Dendritic cell treated with granulocyte-macrophage colony-stimulating factor and Interleukin-4, amounts not matched to agents 40 ng/mL and 50 ng/mL, for 4 days (primary cell): ENCODE results near the gene FGF12.
A peak's percentile ranks its signal among the peaks of the same experiment; 100 is the strongest.
"Not testable (repeated sequence)": the region's sequence is repeated elsewhere in the genome, so short reads cannot be mapped to it uniquely, and the experiment has no call there.

Source experiments
- H3K27ac Mint-ChIP-seq: one replicate; pipeline ENCODE4 v1.8.0; 2022; ENCODE audit warnings: mild to moderate bottlenecking, mixed read lengths
- H3K27me3 Mint-ChIP-seq: one replicate; pipeline ENCODE4 v1.8.0; 2022; ENCODE audit warnings: mild to moderate bottlenecking, mixed read lengths
- H3K36me3 Mint-ChIP-seq: one replicate; pipeline ENCODE4 v1.8.0; 2022; ENCODE audit warnings: low read depth, mixed read lengths
- H3K4me1 Mint-ChIP-seq: one replicate; pipeline ENCODE4 v1.8.0; 2022; ENCODE audit warnings: low read depth, mixed read lengths
- H3K4me3 Mint-ChIP-seq: one replicate; pipeline ENCODE4 v1.8.0; 2022; ENCODE audit warnings: mild to moderate bottlenecking, moderate library complexity, mixed read lengths
- H3K9me3 Mint-ChIP-seq: one replicate; pipeline ENCODE4 v1.8.0; 2022; ENCODE audit warnings: mixed read lengths
- intact Hi-C: fragments of 100-400 bp; cut with micrococcal nuclease; formaldehyde crosslinking; loops from one replicate; pipeline ENCODE4 v1.15.0; 2022

The FGF12 gene

DNA sequence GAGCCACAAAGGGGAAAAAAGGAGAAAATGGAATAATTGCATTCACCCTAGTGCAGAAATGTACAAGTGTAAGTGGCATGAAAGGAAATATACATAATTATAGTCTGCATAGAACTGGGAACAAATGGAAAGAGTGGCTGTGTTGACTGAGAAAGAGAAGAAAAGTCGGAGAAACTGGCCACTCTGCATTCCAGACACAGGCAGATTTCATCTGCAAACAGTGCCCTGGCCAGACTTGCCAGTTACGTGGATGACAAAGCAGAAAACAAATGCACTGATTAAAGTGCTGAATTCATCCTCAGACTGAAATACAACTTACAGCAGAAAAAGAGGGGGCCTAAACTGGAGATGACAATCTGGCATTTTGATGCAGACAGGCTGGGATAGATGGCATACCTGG is 129.8 kb downstream of the FGF12 start:
- Mint-ChIP-seq H3K4me1 (no peaks in the 10 kb centered on the region), H3K27me3 (no peaks in the 10 kb centered on the region), H3K9me3 (no peaks in the 10 kb centered on the region), H3K27ac (no peak overlapping the region), H3K4me3 (no peak overlapping the region), H3K36me3 (no peaks in the 10 kb centered on the region)
- intact Hi-C loops: no loop called here

GRCh38 chr3:192578729-192579128 is 148.6 kb downstream of the FGF12 start:
- no peaks in the 10 kb centered on the region for H3K9me3 Mint-ChIP-seq
- no peaks in the 10 kb centered on the region for H3K27me3 Mint-ChIP-seq
- H3K36me3 Mint-ChIP-seq: no peaks in the 10 kb centered on the region
- no peak overlapping the region for H3K4me3 Mint-ChIP-seq
- intact Hi-C loops: no loop called here
- no peak overlapping the region for H3K27ac Mint-ChIP-seq
- no peaks in the 10 kb centered on the region for H3K4me1 Mint-ChIP-seq

DNA sequence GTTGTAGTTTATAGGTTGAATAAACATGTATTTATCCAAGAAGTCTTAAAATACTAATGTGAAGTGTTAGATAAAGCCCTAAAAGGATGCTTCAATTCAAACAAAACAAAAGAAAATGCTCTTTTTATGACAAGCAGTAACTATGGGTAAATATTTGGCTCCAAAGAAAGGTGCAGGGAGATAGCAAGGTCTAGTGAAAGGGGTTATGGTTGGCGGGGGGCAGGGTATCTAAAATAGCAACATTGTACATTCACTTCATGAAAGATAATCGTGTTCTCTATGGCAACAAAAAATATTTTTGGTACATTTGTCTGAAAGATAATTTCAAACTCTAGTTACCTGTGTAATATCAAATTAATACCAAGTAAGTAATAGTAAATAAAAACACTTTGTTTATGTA is 149.5 kb downstream of the FGF12 start:
- H3K27ac Mint-ChIP-seq: no peak overlapping the region
- intact Hi-C loops: no loop called here
- no peak overlapping the region for H3K4me3 Mint-ChIP-seq
- no peaks in the 10 kb centered on the region for H3K4me1 Mint-ChIP-seq
- no peaks in the 10 kb centered on the region for H3K9me3 Mint-ChIP-seq
- H3K36me3 Mint-ChIP-seq: no peaks in the 10 kb centered on the region
- no peaks in the 10 kb centered on the region for H3K27me3 Mint-ChIP-seq

GRCh38 chr3:192577271-192577670 is 150.1 kb downstream of the FGF12 start:
- Mint-ChIP-seq H3K4me3 (no peak overlapping the region), H3K27ac (no peak overlapping the region), H3K4me1 (no peaks in the 10 kb centered on the region), H3K27me3 (peaks cover under 1% of the 10 kb centered on the region), H3K36me3 (no peaks in the 10 kb centered on the region), H3K9me3 (no peaks in the 10 kb centered on the region)
- intact Hi-C loops: no loop called here

GRCh38 chr3:192576704-192577103 is 150.6 kb downstream of the FGF12 start:
- H3K4me3 Mint-ChIP-seq, H3K27me3 Mint-ChIP-seq, H3K27ac Mint-ChIP-seq, H3K4me1 Mint-ChIP-seq, H3K36me3 Mint-ChIP-seq, H3K9me3 Mint-ChIP-seq, intact Hi-C loops: not testable (repeated sequence)

- Mint-ChIP-seq H3K36me3 (no peaks in the 10 kb centered on the region), H3K4me1 (peaks cover 7% of the 10 kb centered on the region), H3K9me3 (no peaks in the 10 kb centered on the region), H3K4me3 (no peak overlapping the region), H3K27ac (no peak overlapping the region), H3K27me3 (peaks cover 11% of the 10 kb centered on the region)
- intact Hi-C loops: no loop called here
Observed at GRCh38 chr3:192575879-192576506, 151.3 kb downstream of the FGF12 start.

DNA sequence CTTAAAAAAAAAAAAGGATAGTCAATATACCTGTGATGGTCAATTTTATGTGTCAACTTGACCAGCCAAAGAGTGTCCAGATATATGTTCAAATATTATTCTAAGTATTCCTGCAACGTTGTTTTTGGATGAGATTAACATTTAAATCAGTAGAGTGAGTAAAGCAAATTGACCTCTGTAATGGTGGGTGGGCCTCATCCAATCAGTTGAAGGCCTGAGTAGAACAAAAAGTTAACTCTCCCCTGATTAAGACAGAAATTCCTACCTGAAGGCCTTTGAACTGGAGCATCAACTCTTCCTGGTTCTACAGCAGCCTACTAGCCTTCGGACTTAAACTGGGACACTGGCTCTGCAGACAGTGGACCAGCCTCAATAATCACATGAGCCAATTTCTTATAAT is 154.1 kb downstream of the FGF12 start:
- no peak overlapping the region for H3K4me3 Mint-ChIP-seq
- H3K27me3 Mint-ChIP-seq: peaks cover 13% of the 10 kb centered on the region
- H3K36me3 Mint-ChIP-seq: no peaks in the 10 kb centered on the region
- H3K27ac Mint-ChIP-seq: no peak overlapping the region
- no peaks in the 10 kb centered on the region for H3K9me3 Mint-ChIP-seq
- intact Hi-C loops: no loop called here
- peaks cover 10% of the 10 kb centered on the region for H3K4me1 Mint-ChIP-seq

- peaks cover 18% of the 10 kb centered on the region for H3K27me3 Mint-ChIP-seq
- peak overlapping the region; percentile 25 for H3K4me3 Mint-ChIP-seq
- intact Hi-C loops: no loop called here
- H3K36me3 Mint-ChIP-seq: no peaks in the 10 kb centered on the region
- H3K27ac Mint-ChIP-seq: no peak overlapping the region
- H3K4me1 Mint-ChIP-seq: peaks cover 10% of the 10 kb centered on the region
- no peaks in the 10 kb centered on the region for H3K9me3 Mint-ChIP-seq
Observed at GRCh38 chr3:192570821-192571791, 156.2 kb downstream of the FGF12 start.

GRCh38 chr3:192570315-192570714 is 157.0 kb downstream of the FGF12 start:
- Mint-ChIP-seq H3K4me1 (peaks cover 10% of the 10 kb centered on the region), H3K27me3 (peaks cover 18% of the 10 kb centered on the region), H3K36me3 (no peaks in the 10 kb centered on the region), H3K27ac (no peak overlapping the region), H3K4me3 (no peak overlapping the region), H3K9me3 (no peaks in the 10 kb centered on the region)
- intact Hi-C loops: no loop called here

DNA sequence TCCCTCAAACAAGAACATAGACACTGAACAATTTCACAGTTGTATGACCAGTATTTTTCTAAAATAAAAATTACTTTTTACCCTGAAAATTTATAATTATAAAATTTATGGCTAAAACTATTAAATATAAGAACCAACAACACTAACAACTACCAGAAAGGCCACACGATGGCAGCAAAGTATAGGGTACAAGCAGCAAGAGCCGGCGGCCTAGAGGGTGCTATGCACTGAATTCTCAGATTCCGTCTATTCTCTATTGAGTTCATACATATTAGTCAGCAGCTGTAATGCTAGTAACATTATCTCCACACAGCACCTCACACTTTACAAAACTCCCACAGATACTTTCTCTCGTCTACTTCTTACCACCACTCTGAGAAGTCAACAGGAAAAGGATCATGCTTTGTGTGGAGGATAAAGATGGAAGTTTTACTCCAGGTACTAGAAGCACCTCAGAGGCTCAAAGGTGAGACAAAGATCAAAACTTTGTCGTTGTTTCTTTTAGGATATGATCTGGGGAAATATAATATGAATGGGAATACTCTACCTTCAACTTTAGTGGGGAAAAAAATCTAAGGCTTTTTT is 160.5 kb downstream of the FGF12 start:
- intact Hi-C loops: loop anchor here (5.0 kb wide), 2 partner anchors 241 to 1006 kb away; no protein-coding TSS in a partner anchor

DNA sequence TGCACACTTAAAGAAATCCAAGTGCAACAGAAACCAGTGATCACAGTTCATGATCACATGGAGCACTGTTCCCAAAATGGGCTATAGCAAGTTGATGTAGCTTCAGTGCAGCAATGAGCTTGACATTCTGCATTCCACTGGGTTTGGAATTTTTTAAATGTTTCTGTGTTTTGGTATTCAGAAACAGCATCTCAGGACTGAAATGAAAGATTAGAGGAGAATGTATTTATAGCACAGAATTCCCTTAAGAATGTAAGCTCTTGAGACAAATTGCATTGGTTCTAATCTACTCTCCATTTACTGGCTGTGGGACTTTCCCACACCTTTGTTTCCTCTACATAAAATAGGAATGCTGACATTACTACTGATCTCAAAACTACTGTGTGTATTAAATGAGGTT is 162.7 kb downstream of the FGF12 start:
- no peaks in the 10 kb centered on the region for H3K9me3 Mint-ChIP-seq
- no peaks in the 10 kb centered on the region for H3K36me3 Mint-ChIP-seq
- no peak overlapping the region for H3K27ac Mint-ChIP-seq
- H3K27me3 Mint-ChIP-seq: peaks cover 5% of the 10 kb centered on the region
- no peak overlapping the region for H3K4me3 Mint-ChIP-seq
- intact Hi-C loops: loop anchor here (5.0 kb wide), 2 partner anchors 243 to 1008 kb away; no protein-coding TSS in a partner anchor
- H3K4me1 Mint-ChIP-seq: no peaks in the 10 kb centered on the region

More for the DNA sequence above, 160.5 kb downstream of the FGF12 start:
- Mint-ChIP-seq H3K4me1 (peaks cover 10% of the 10 kb centered on the region), H3K27me3 (peaks cover 15% of the 10 kb centered on the region), H3K9me3 (no peaks in the 10 kb centered on the region), H3K27ac (no peak overlapping the region), H3K4me3 (no peak overlapping the region), H3K36me3 (no peaks in the 10 kb centered on the region)

DNA sequence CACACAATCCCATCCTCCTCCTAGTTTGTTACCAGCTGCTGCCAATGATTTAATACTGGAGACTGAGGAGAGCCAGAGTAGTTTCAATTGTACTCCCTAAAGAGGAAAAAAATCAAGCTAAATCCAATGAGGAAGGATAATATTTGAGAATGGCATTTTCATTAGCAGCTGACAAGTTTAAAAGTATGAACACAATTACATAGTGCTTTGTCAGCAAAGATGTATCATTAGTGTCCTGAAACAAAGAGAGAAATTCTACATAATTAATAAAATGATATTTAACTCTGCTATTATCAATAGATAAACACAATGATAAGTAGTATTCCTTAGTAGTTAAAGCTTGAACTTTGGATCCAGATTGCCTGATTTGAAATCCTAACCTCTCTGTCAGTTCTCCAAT is 163.9 kb downstream of the FGF12 start:
- intact Hi-C loops: no loop called here
- H3K27me3 Mint-ChIP-seq: peaks cover 5% of the 10 kb centered on the region

DNA sequence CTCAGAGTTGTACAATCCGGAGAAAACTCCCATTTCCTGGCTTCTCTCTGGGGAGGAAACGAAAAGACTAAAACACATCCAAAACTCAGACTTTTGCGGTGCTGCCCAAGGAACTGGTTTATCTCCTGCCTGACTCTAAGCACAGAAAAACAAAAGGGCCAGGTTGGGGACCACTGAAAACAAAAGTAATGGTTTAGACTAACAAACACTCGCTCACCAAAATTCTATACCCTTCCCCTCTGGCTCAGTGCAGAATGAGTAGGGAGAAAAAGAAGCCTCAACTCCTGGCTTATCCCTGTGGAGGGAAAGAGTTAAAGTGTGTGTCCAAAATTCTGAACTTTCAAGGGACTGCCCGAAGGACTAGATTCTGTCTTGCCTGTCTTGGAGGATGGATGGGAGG is 173.6 kb downstream of the FGF12 start:
- H3K27me3 Mint-ChIP-seq: no peaks in the 10 kb centered on the region
- no peaks in the 10 kb centered on the region for H3K4me1 Mint-ChIP-seq
- H3K36me3 Mint-ChIP-seq: no peaks in the 10 kb centered on the region
- no peak overlapping the region for H3K27ac Mint-ChIP-seq
- H3K4me3 Mint-ChIP-seq: no peak overlapping the region
- no peaks in the 10 kb centered on the region for H3K9me3 Mint-ChIP-seq
- intact Hi-C loops: no loop called here

More for the DNA sequence above, 163.9 kb downstream of the FGF12 start:
- H3K36me3 Mint-ChIP-seq: no peaks in the 10 kb centered on the region
- H3K4me1 Mint-ChIP-seq: no peaks in the 10 kb centered on the region
- no peak overlapping the region for H3K27ac Mint-ChIP-seq
- H3K4me3 Mint-ChIP-seq: no peak overlapping the region
- H3K9me3 Mint-ChIP-seq: no peaks in the 10 kb centered on the region

DNA sequence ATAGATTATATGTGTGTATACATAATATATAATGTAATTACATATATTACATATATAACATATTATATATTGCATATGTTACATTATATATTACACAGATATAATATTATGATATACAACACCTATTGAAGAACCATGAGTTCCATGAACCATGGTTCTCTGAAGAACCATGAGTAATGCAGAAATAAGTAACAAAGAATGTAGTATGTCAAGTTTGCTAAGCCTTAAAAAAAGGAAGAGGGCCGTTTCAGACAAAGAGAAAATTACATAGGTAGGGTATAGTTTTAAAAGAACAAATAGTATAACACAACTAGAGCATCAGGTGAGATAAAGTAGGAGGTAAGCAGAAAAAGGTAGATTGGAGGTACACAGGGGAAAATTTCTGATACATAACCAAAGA is 177.0 kb downstream of the FGF12 start:
- intact Hi-C loops: no loop called here
- Mint-ChIP-seq H3K27ac (no peak overlapping the region), H3K4me3 (no peak overlapping the region)

More for the DNA sequence above, 177.0 kb downstream of the FGF12 start:
- Mint-ChIP-seq H3K27me3 (no peaks in the 10 kb centered on the region), H3K4me1 (no peaks in the 10 kb centered on the region), H3K9me3 (no peaks in the 10 kb centered on the region), H3K36me3 (no peaks in the 10 kb centered on the region)
